T follicular helper cell (primary cell): ENCODE data around the gene TMEM116.
"Not testable (repeated sequence)": the region's sequence is repeated elsewhere in the genome, so short reads cannot be mapped to it uniquely, and the experiment has no call there.

ENCODE experiments used
- DNase-seq: peaks from one replicate; pipeline ENCODE4 v3.0.0-alpha.2; 2020; ENCODE audit warnings: low read depth

The TMEM116 gene

GRCh38 chr12:111976291-111976690 is 36.7 kb downstream of the TMEM116 start:
- DNase-seq, result no peak

- DNase-seq, result no peak
Observed at GRCh38 chr12:111975161-111975931, 37.6 kb downstream of the TMEM116 start.

GRCh38 chr12:111971800-111972199 is 41.2 kb downstream of the TMEM116 start:
- no peak for DNase-seq

- no peak for DNase-seq
Observed at GRCh38 chr12:111964935-111965334, 48.0 kb downstream of the TMEM116 start.

GRCh38 chr12:111959518-111959917 is 53.4 kb downstream of the TMEM116 start:
- DNase-seq, result not testable (repeated sequence)

- not testable (repeated sequence) for DNase-seq
Observed at GRCh38 chr12:111957224-111957623, 55.7 kb downstream of the TMEM116 start.

GRCh38 chr12:111954969-111955368 is 58.0 kb downstream of the TMEM116 start:
- DNase-seq, result no peak

GRCh38 chr12:111953455-111953854 is 59.5 kb downstream of the TMEM116 start:
- DNase-seq, result no peak

GRCh38 chr12:111952084-111952787 is 60.7 kb downstream of the TMEM116 start:
- DNase-seq, result not testable (repeated sequence)

- DNase-seq, result not testable (repeated sequence)
Observed at GRCh38 chr12:111950961-111951676, 61.8 kb downstream of the TMEM116 start.

- no peak for DNase-seq
Observed at GRCh38 chr12:111943929-111944328, 69.0 kb downstream of the TMEM116 start.

- DNase-seq, result no peak
Observed at GRCh38 chr12:111942557-111942956, 70.4 kb downstream of the TMEM116 start.

GRCh38 chr12:111937429-111937828 is 75.5 kb downstream of the TMEM116 start:
- no peak for DNase-seq

- no peak for DNase-seq
Observed at GRCh38 chr12:111936869-111937268, 76.1 kb downstream of the TMEM116 start.

GRCh38 chr12:111932241-111932640 is 80.7 kb downstream of the TMEM116 start:
- DNase-seq, result no peak

GRCh38 chr12:111927346-111927745 is 85.6 kb downstream of the TMEM116 start:
- no peak for DNase-seq

- DNase-seq, result no peak
Observed at GRCh38 chr12:111926631-111927030, 86.3 kb downstream of the TMEM116 start.

GRCh38 chr12:111925171-111925570 is 87.8 kb downstream of the TMEM116 start:
- no peak for DNase-seq

GRCh38 chr12:111907740-111908139 is 105.2 kb downstream of the TMEM116 start:
- DNase-seq, result no peak

GRCh38 chr12:111905502-111905901 is 107.5 kb downstream of the TMEM116 start:
- no peak for DNase-seq

GRCh38 chr12:111904446-111904975 is 108.5 kb downstream of the TMEM116 start:
- no peak for DNase-seq

- no peak for DNase-seq
Observed at GRCh38 chr12:111901182-111901581, 111.8 kb downstream of the TMEM116 start.
